ENCODE measurements around the gene PLP1.

DNA sequence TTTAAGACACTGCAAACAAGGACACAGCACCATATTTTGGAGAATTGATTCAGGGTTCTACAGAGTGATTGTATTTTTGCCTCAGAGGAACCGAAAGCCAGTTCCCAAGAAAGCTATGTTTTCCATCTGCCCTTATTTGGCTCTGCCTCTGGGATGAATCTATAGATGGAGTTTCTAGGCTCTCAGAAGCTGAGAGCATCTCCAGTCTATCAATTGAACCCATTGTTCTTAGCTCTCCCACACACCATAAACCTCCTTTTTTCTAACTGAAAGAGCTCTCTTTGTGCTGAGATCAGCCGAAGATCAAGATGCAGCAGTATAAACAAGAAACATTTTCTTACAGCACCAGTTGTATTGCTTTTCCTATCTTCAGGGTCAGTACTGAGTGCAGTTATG, 16.9 kb downstream of the PLP1 start:
- TF ChIP-seq, protein P1, sequence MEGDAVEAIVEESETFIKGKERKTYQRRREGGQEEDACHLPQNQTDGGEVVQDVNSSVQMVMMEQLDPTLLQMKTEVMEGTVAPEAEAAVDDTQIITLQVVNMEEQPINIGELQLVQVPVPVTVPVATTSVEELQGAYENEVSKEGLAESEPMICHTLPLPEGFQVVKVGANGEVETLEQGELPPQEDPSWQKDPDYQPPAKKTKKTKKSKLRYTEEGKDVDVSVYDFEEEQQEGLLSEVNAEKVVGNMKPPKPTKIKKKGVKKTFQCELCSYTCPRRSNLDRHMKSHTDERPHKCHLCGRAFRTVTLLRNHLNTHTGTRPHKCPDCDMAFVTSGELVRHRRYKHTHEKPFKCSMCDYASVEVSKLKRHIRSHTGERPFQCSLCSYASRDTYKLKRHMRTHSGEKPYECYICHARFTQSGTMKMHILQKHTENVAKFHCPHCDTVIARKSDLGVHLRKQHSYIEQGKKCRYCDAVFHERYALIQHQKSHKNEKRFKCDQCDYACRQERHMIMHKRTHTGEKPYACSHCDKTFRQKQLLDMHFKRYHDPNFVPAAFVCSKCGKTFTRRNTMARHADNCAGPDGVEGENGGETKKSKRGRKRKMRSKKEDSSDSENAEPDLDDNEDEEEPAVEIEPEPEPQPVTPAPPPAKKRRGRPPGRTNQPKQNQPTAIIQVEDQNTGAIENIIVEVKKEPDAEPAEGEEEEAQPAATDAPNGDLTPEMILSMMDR (IDR thresholded peaks at IDR 0.05) = no peak
- TF ChIP-seq POLR2A (IDR thresholded peaks at IDR 0.05) = no peak

Data from esophagus squamous epithelium (tissue), 4 donors.